Anterior cingulate cortex (tissue), 58 donors: ENCODE results near the gene KCNK17.
"Not testable (repeated sequence)": the region's sequence is repeated elsewhere in the genome, so short reads cannot be mapped to it uniquely, and the experiment has no call there.

Source experiments
- DNase-seq, 58 donors: peaks; one replicate each; lab custom pipeline; 2025; lab: John Stamatoyannopoulos, UW

The KCNK17 gene

DNA sequence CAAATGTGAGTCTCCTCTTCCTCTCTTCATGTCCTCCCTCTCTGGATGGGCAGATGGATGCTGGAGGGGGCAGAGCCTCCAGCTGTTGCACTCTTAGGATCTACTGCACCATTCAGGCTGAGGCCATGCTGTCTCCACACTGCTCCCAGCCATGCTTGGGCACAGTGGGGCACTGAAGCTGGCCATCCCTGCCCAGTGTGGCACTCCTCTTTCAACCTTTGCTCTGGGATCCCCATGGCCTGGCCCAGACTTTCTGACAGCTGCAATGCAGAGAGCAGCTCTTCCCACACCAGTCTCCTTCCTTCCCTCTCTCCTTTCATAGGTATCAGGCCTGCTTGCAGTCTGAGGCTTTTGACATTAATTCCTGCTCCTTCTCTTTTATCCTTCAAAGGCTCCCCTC is 9.3 kb downstream of the KCNK17 start:
- no peak for DNase-seq

DNA sequence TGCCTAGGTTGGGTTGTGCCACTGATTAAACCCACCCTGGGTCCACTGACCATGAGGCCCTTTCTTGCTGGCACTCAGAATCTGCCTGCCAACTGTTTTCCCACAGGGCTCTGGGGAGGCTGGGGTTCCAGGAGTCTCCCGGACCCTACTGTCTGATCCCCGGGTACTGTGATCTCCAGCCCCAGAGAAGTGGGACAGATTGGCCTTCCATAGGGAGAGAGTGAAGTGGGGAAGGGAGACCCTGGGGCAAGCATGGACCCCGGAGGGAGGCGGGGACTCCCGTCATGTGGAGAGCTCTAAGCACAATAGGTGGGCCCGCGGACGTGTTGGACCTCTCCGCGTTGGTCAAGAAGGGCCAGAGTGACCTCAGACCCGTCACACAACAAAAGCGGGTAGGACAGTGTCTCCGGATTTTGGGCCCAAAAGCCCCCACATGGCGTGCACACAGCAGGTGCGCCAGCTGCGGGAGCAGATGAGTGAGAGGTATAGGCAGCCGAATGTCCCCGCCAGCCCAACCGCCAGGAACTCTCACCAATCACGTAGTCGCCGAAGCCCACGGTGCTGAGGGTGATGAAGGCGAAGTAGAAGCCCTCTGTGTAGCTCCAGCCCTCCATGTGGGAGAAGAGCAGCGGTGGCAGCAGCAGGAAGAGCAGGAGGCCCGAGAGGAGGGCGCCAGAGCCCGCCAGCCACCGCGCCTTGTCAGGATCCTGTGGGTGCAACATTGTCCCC is 10.6 kb downstream of the KCNK17 start:
- peak in 1 of 58 donors; percentile 22 for DNase-seq

DNA sequence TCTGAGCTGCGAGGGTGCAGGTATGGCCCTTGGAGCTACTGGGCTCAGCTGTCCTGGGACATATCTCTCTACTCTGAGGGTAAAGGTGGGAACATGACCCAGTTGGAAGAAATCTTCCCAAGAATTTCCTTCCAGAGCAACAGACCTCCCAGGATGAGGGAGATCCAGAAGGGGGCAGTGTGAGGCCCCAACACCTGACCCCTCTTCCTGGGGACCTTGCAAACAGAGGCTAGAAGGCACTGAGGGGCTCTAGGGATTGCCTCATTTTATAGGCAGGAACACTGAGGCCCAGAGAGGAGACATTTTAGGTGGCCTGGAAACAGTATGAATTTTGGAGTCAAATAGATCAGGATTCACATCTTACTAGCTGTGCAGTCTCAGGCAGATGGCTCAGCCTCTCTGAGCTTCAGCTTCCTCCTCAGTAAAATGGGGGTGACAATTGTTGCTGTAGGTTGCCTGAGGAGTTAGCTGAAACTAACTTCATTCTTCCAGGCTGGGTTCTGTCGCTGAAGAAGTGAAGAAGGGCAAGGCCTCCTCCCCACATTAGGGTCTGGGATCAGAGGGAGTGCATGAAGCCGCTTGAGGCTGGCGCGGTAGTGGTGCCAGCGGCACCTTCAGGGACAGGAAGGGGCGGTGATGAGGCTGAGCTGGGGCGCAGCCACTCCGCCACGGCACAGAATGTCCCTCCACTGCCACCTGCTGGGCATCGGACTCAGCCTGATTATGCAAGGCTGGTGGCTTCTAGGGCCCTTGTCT is 11.4 kb downstream of the KCNK17 start:
- peak in 53 of 58 donors; percentile 16 to 86 (median 50) for DNase-seq

DNA sequence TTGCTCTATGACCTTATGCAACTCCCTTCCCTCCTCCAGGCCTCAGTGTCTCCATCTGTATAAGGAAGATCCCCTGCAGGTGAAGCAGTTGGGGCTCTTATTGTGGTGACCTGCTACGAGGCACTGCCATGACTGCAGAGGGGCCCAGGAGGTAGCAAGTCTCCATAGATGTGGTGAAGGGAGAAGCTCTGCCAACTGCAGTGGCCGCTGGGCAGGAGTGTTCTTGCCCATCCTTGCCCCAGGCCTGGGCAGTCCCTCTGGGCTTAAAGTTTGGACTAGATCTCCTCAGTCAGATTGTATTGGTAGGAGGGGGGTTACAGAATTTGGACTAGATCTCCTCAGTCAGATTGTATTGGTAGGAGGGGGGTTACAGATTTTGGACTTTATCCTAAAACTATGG is 12.2 kb downstream of the KCNK17 start:
- DNase-seq, result no peak

DNA sequence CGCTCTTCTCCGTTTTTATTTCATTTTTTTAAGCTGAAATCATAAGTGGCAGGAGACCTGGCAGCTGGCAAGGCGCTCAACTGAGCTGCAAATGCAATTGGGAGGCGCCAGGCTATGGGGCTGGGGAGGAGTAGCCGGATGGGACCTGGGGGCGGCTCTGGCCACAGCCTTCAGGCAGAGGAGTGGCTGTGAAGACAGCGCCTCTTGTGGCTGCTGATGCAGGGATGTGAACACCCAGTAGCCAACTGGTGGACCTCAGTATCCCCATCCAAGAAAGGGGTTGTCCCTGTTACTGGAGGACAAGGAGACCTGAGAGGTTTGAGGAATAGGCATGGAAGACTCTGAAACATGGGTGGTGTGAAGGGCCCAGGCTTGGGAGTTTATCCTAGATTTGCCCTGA is 12.6 kb downstream of the KCNK17 start:
- no peak for DNase-seq

DNA sequence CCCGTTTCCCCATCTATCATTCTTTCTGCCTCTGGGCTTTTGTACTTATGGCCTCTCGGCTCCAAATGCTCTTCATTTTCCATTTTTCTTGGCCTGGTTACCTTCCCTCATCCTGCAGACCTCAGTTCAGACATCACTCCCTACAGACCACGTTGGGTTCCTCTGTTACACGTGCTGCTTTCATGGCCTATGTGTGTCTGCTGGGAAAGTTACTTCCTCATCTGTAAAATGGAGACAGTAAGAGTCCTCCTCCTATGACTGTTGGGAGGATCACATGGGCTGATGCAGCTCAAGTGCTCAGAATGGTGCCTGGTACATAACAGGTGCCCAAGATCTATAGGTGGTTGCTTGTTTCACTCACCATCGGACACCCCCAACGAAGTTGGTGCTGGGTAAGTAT is 13.5 kb downstream of the KCNK17 start:
- peak in 6 of 58 donors; percentile 5 to 28 (median 14) for DNase-seq

DNA sequence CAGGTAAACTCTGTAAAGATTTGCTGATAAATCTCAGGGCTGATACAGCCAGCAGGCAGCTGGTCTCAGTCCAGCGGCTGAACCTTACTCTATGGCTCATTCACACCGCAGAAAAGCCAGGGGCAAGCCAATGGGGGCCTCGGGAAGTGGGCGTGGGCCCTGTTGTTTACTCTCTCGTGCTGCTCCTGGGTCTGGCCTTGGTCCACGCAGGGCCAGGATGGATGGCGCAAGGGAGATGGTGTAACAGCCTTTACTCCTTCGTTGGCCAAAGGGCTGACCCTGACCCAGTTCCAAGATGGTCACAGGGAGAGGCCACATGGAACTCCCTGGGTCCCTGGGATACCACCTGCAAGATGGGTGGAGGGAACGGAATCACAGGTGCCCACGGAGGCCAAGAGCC is 16.2 kb downstream of the KCNK17 start:
- no peak for DNase-seq

DNA sequence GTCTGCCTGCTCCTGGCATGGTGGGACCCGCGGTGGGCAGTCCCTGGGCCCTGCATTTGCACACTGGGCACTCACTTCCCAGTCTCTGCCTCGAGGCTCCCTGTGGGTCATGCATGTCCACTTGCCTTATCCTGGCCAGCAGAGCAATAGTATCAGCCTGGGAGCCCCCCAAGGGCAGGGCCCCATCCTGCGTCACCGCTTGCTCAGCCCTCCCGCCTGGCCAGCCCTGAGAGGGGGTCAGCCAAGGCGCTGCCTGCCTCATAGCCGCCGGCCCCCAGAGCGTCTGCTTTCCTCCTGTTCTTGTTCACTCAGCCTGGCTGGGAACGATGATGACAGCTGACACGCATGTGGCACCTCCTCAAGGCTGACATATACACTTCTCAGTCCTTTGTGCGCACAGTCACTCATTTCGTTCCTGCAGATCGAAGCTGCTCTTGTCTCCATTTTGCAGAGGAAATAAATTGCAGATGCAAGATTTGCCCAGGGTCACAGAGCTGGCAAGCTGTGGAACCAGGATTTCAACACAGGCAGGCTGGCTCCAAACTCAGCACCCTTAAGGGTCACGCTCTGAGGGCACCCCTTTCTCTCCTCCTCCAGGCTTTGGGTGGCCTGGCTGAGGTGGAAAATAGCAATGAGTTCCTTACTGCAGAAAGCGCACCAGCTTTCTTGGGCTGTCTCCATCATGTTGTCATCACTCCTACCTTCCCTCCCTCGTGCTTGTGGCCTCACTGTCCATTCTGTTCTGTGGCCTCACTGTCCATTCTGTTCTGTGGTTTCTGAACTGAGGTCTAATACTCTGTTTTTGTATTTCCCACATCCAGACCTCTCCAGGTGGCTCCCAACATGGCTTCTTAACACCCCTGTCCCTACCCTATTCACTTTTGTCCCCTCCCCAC is 17.2 kb downstream of the KCNK17 start:
- peak in 1 of 58 donors; percentile 10 for DNase-seq

DNA sequence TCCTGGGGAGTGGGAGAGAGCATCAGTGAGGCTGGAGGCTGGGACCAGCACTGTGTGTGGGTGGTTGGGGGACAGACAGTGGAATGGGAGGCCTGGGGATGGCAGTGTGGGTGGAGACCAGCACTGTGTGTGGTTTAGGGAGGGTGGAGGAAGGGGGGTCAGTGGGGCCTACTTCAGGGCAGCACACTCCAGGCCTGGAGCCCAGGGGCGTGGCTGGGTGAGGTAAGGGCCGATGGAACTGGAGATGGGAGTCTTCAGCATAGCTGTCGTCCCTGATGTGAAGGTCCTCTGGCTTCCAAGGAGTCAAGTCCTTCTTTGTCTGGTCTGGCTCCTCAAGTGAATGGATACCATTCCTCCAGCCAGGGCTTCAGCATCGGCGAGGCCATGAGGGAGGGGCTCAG is 18.6 kb downstream of the KCNK17 start:
- DNase-seq, result no peak

DNA sequence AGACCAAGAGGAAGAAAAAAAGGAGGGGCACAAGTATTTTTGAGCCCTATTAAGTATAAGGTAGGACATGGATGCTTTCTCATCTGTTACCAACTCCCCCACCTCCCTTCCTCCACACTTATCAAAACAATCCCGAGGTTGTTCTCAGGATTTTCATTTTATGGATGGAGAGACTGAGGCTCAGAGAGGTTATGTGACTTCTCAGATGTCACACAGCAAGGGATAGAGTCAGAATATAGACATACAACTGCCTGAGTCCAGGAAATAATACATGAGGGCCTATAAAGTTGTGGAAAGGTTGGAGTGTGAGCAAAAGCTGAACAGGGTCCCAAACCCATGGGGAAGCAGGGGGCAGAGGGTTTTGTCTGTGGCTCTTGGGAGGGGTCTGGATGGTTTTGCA is 19.3 kb downstream of the KCNK17 start:
- no peak for DNase-seq

DNA sequence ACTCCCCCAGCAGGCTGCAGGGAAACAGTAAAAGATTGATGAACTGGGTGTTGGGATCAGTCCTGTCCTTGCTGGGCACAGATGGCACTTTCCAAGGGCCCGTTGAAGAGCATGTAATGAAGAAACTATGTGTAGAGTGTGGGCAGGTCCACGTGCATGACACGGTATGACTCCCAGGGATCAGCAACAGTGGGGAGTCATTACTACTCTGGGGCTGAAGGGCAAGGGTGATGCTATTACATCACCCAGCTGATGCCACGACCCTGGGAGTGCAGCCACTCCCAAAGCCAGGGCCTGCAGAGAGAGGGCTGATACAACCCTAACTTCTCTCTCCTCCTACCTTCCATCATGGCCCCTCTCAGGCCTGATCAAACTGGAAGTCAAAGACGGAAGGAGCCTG is 20.1 kb downstream of the KCNK17 start:
- DNase-seq, result no peak

DNA sequence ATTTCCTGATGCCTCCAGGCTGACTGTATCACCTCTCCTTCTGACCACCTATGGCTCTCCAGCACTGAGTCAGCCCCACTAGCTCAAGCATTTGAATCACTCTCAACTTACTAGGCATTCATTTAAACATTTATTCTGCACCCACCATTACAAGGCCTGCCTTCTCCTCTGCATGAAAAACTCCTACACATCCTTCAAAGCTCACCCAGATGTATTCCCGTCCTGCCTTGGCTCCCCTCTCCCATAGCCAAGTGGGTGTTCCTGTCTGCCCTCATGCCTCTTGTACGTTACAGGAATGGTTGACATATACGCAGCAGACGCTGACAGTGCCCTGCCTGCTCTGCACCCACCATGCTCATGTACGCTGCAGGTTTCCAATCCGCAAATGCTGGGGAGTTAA is 21.6 kb downstream of the KCNK17 start:
- no peak for DNase-seq

DNA sequence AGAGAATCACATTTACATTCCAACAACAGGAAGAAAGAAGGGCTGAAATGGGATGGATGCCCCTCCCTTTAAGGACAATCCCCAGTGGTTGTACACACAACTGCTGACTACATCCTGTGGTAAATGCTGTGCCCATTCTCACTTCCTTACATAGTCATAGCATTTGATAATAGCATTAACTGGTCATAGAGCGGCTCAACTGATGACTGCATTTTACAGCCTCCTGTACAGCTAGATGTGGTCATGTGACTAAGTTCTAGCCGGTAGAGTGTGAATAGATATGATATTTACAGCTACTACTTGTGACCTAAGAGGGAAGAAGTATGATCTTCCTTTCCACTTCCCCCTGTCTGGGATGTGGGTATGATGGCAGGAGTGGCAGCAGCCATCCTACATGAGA is 24.7 kb downstream of the KCNK17 start:
- no peak for DNase-seq

DNA sequence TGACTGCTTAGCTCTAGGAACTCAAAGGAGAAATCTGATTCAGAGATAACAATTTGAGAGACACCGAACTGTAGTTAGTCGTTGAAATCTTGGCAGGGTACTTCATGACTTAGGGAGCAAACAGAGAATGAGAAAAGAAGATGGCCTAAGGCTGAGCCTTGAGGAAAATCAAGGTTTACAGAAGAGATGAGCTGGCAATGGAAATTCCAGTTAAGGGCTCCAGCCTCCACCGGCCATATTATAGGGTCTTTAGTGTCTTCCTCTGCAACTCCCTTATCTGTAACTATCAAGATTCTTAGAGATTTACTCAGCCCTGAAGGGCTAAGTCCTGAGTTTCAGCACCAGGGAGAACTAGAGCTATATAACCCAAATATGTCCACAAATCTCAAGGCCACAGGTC is 26.6 kb downstream of the KCNK17 start:
- DNase-seq, result no peak

DNA sequence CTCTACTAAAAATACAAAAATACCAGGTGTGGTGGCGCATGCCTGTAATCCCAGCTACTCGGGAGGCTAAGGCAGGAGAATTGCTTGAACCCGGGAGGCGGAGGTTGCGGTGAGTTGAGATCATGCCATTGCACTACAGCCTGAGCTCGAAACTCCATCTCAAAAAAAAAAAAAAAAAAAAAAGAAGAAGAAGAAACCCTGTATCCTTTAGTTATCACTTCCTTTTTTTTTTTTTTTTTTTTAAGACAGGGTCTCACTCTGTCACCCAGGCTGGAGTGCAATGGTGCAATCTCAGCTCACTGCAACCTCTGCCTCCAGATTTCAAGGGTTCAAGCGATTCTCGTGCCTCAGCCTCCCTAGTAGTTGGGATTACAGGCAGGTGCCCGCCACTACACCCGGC is 27.6 kb downstream of the KCNK17 start:
- not testable (repeated sequence) for DNase-seq

DNA sequence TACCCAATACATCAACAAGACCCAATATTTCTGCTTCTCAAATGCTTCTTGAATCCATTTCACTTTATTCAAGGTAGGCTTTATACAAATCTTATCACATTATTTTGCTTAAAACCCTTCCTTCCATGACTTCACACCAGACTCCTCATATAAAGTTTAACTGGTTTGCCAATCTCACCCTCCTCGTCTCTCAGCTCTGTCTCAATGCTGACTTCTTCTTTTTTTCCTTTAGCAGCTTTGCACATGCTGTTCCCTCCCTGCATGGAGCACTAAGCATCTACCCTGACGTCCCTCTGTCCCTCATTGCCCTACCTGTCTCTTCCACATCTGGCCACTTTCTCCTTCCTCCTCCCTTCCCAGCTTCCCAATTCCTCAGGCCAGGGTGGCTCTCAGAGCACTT is 31.4 kb downstream of the KCNK17 start:
- no peak for DNase-seq

DNA sequence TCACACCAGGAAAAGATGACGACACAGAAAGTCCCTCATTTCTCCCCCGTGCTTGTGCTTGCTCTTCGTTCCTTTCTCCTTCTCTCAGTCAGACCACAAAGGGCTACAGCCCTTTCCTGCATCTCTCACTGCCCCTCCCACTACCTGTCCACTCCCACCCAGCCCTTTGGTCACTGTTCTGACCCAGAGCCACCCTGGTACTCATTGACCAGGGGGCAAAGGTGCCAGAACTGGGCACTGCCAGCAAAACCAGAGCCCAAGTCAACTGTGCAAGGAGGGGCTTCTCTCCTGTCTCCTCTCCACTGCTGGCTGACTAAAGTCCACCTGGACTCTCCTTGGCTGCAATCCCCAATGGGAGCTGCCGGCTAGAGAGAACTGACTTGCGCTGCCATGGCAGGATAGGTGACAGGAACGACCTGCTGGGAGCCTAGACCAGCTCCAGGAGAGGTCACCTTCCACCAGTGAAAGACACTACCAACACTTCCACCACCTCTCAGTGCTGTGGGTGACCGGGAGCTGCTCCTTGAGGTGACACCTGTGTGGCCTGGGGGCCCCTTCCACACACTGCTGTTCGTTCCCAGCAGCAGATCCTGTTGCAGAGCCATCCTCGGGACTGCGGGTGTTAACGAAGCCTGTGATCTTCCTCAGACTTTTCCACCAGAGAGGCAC is 32.8 kb downstream of the KCNK17 start:
- DNase-seq, result no peak

DNA sequence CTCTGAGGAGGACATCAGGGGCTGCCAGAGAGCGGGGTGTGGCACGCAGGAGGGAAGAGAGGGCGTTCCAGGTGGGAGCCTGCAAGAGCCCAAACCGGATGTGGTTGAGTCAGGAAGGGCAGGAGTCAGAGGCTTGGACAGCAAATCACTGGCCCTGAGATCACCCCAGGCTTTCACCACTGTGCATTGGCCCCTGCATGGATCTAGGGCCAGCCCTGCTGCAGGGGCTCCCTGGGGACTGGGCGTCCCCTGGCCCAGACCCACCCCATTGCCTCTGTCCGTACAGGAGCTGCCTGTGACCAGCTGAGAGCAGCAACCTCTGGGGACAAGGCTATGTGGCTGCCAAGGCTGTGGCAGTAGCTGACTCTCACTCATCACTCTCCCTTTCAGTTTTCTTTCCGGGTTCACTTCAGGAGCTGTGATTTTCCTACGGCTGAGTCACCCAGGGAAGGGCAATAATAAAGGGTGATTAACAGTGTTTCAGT is 33.9 kb downstream of the KCNK17 start:
- no peak for DNase-seq

DNA sequence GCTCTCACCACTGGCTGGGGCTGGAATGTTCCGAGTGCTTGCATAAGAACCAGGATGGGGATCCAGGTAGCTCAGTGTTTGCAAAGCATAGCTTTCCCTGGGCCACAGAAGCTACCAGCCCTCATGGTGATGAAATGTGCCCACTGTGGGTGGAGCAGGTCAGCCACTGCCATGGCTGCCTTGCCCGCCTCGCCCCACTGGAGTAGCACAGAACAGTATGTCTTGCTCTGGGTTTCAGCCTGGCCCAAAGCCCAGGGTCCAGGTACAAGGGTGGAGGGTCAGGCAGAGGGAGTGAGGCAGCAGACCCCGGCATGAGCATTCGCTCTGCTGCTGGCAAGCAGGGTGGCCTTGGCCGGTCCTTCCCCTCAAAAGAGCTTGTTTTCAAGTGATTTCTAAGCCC is 34.7 kb downstream of the KCNK17 start:
- DNase-seq, result no peak

DNA sequence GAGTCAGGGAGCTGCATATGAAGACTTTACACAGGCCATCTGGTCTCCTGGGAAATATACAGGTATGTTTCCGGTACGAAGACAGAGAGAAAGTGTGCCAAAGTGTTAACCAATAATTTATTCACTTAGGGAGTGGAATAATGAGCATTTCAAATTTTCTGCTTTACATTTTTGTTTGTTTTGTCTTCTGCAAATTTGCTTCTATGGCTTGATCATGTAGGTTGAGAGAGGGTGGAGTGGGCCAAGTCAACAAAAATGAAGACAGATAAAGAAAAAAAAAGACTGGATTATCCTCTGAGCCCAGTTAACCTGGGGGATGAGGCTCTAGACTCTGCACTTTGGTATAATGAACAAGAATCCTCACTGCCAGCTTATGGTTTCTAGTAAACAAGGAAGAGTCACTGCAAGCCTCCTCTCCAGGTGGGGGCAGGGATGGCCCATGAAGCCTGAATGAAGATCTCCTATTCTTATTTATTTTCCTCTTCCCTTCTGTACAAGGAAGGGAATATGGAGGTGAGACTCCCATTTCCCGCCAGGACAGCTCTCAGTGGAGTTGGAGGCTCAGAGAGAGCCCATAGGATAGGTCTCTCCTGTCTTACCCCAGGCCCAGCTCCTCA is 37.7 kb downstream of the KCNK17 start:
- DNase-seq, result no peak
